ENCODE data around the gene P2RX4. TPM values are rescaled to one million over a fixed set of nuclear protein-coding genes. Genes with fewer than 3 reads are reported as not detected.

The P2RX4 gene
- total RNA-seq, 1 experiment from 2014 or later, result 8.1 TPM

DNA sequence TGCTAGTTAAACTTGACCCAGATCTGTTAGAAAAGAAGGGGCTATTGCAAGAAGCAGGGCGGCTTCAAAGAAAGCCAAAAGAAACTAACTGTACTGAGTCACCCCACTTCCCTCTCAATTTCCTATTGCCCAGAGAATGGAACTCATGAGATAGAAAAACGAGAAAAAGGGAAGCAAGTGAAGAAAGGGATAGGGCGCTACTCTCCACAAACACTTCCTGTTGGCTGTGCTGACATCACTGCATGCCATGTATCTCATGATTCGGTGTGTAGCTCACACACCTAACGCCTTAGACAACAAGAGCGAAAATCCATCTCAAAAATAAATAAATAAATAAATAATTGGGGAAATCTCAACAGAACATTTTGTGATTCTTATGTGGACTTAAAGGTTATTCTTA is 13.0 kb upstream of the P2RX4 start:
- H3K9ac ChIP-seq (ENCODE audit: extremely low read depth, insufficient read length, low read length), result no peak overlapping the region
- H2BK12ac ChIP-seq (ENCODE audit: insufficient read length, low read depth, low read length), result no peak overlapping the region
- no peaks in the 10 kb centered on the region for H3K79me1 ChIP-seq (ENCODE audit: insufficient read depth, low read depth, low read length, poor library complexity, severe bottlenecking)
- no peak overlapping the region for H4K5ac ChIP-seq (ENCODE audit: insufficient read length, low read depth, low read length)
- no peak overlapping the region for H3K4me3 Mint-ChIP-seq
- H3K9me3 Mint-ChIP-seq, result no peaks in the 10 kb centered on the region
- H2BK20ac ChIP-seq (ENCODE audit: low read depth, low read length, poor library complexity, severe bottlenecking), result no peak overlapping the region
- no peak overlapping the region for H2AFZ ChIP-seq (ENCODE audit: low read length)
- H3K4me1 ChIP-seq (ENCODE audit: insufficient read depth, low read length), result no peaks in the 10 kb centered on the region
- H3K4me2 ChIP-seq (ENCODE audit: insufficient read depth, insufficient read length, low read length), result no peak overlapping the region
- H2BK15ac ChIP-seq (ENCODE audit: low read depth, low read length), result no peak overlapping the region
- H4K8ac ChIP-seq (replicated peaks; ENCODE audit: insufficient read length, low read depth, low read length), result no peak overlapping the region
- H3K79me2 ChIP-seq (ENCODE audit: insufficient read depth, low read length), result no peaks in the 10 kb centered on the region
- H3K18ac ChIP-seq (ENCODE audit: insufficient read length, low read depth, low read length), result no peak overlapping the region
- DNase-seq, result no peak
- H3K4me1 Mint-ChIP-seq, result peaks cover 0 to 3% of the 10 kb centered on the region in 2 experiments; a peak in 1 of 4 replicates
- H2AK5ac ChIP-seq (ENCODE audit: insufficient read length, low read length), result no peak overlapping the region
- no peak overlapping the region for H3K23ac ChIP-seq (ENCODE audit: insufficient read length, low read depth, low read length)
- H3K14ac ChIP-seq (ENCODE audit: insufficient read depth, low read length), result no peak overlapping the region
- no peaks in the 10 kb centered on the region for H3K27me3 ChIP-seq (ENCODE audit: insufficient read depth, low read length)
- no peak overlapping the region for H3K56ac ChIP-seq (ENCODE audit: insufficient read length, low read depth, low read length)
- no peak overlapping the region for H2BK5ac ChIP-seq (ENCODE audit: insufficient read length, low read length)
- H3K9me3 ChIP-seq (ENCODE audit: control insufficient read depth, low read depth, low read length), result no peaks in the 10 kb centered on the region
- H3K36me3 Mint-ChIP-seq (ENCODE audit: insufficient read depth in 1 of 3, low read depth in 3 of 3), result no peaks in the 10 kb centered on the region
- H3K27ac ChIP-seq (ENCODE audit: insufficient read length, low read depth, low read length), result no peak overlapping the region
- no peak overlapping the region for H3K27ac Mint-ChIP-seq
- no peak overlapping the region for H3K4ac ChIP-seq (ENCODE audit: low read depth, low read length)
- H3K23me2 ChIP-seq (ENCODE audit: insufficient read length, low read depth, low read length, poor library complexity, severe bottlenecking), result no peaks in the 10 kb centered on the region
- WGBS (ENCODE audit: extremely low coverage, insufficient read length, low lambda C conversion rate), result no CpG with 5 or more reads among the region's 6 CpGs
- TF ChIP-seq, protein P1, sequence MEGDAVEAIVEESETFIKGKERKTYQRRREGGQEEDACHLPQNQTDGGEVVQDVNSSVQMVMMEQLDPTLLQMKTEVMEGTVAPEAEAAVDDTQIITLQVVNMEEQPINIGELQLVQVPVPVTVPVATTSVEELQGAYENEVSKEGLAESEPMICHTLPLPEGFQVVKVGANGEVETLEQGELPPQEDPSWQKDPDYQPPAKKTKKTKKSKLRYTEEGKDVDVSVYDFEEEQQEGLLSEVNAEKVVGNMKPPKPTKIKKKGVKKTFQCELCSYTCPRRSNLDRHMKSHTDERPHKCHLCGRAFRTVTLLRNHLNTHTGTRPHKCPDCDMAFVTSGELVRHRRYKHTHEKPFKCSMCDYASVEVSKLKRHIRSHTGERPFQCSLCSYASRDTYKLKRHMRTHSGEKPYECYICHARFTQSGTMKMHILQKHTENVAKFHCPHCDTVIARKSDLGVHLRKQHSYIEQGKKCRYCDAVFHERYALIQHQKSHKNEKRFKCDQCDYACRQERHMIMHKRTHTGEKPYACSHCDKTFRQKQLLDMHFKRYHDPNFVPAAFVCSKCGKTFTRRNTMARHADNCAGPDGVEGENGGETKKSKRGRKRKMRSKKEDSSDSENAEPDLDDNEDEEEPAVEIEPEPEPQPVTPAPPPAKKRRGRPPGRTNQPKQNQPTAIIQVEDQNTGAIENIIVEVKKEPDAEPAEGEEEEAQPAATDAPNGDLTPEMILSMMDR (conservative IDR thresholded peaks at IDR 0.05), result no peak
- no peak overlapping the region for H3T11ph ChIP-seq (ENCODE audit: low read length)
- no peak overlapping the region for H4K91ac ChIP-seq (ENCODE audit: insufficient read length, low read depth, low read length)
- H4K20me1 ChIP-seq (ENCODE audit: control insufficient read depth, insufficient read depth, insufficient read length), result no peaks in the 10 kb centered on the region
- no peak overlapping the region for H2BK120ac ChIP-seq (ENCODE audit: low read depth, low read length, poor library complexity, severe bottlenecking)
- H3K27me3 Mint-ChIP-seq (ENCODE audit: low read depth), result no peaks in the 10 kb centered on the region; the same call in 1 of the 2 replicates

Data from H9 (cell line).